Suppressor macrophage (primary cell): Measurements from ENCODE around the gene CXorf65.

Source experiments
- DNase-seq, 4 experiments: peaks; one replicate each; pipeline ENCODE4 v3.0.0-alpha.2; 2020 to 2022
- total RNA-seq, 17 experiments: gene quantifications; one replicate each; lab custom pipeline; 2026; ENCODE audit warnings: mixed read lengths in 6 of 17, inconsistent platforms in 3 of 17; lab: John Stamatoyannopoulos, UW

The CXorf65 gene
- total RNA-seq: 0 to 0.05 (median 0) reads per million in 17 experiments

DNA sequence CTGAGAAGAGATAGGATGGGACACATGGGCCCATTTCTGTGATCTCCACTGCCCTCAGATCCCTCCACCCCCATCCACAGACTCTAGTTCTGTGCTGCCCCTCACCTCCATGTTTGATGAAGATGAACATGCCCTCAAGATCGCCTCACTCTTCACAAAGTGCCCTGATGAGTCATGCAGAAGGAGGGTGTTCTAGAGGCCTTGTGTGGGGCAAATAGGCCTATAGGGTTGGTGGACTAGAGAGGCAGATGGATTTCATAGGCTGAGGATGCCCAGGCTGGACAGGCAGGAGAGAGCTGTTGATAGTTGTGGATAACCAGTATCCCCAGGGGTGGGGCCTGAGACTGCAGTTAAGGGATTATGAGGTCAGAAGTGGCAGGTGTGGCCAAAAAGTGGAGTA, at the start of gene CXorf65:
Gene CXorf65, minus strand, starts transcription at position 314 of the 400 bp plus-strand sequence. Its CDS starts 184 bp downstream, at position 130.
- peak in 1 of 4 experiments; percentile 21 for DNase-seq

DNA sequence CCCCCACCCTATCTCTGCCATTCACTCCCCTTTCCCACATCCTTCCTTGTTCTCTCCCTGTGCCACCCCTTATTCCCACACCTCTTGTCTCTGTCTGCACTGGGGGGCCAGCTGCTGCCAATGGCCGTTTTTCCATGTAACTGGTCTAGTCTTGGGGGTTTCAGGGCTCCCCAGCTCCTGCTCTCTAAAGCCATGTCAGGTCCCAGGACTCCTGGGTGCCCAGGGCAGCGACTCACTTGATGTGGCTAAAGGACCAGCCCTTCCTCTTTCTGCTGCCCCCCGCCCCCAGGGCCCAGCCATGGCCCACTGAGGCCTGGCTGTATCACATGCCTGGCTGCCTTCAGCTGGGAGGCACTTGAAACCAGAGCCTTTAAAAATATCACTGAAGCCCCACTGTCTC, 48.1 kb upstream of the CXorf65 start:
- DNase-seq: no peak

DNA sequence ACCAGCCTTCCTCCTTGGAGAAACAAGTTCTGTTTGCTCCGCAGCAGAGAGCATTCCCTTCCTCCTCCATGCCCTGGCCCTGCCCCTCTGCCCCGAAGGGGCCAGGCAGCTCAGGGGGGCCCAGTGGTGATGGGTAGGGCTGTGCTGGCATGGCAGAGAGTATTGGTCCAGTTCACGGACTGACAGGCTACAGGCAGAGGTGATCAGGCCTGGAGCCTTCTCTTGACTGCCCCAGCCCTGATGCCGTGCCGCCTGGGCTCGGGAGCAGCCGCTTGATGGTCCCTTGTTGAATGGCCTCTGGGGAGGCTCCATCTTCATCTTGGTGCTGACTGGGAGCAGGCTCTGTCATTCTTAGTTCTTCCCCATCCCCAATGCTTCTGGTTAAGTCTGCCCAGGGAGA, 47.7 kb upstream of the CXorf65 start:
- DNase-seq: no peak

DNA sequence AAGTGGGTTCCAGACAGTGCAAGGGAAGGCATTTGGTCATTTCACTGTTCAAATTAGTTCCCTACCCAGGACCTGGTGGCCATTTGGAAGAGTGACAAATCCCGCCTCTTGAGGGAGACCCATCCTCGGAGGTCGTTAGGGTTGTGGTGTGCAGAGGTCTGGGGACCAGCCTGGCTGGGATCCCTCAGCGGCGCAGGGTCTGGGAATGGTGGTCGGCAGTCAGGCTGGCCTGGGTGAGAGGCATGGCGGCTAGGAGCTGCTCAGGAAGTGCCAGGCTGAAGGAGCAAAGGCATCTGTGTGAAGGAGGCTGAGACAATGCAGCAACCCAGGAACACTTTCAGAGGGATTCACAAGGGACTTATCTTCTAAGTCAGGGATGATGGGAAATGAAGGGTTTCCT, 44.8 kb upstream of the CXorf65 start:
- peak in 1 of 4 experiments; percentile 11 for DNase-seq

DNA sequence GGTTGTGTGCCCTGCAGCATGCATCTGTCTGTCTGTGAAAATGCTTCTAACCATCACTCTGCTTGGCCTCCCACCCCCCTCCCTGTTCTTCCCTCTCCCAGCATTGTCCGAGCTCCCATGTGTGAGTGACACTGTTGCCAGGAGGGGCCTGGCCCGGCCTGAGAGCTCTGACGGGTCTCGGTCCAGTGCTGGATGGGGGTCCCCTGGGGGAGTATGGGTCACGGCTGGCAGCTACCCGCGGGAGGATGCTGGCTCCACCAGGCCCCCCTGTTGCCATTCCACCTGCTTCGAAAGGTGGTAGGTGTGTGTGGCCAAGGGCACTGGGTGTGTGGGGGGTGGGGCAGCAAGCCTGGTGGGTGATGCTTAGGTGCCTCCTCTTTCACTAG, 41.7 kb upstream of the CXorf65 start:
- no peak for DNase-seq

DNA sequence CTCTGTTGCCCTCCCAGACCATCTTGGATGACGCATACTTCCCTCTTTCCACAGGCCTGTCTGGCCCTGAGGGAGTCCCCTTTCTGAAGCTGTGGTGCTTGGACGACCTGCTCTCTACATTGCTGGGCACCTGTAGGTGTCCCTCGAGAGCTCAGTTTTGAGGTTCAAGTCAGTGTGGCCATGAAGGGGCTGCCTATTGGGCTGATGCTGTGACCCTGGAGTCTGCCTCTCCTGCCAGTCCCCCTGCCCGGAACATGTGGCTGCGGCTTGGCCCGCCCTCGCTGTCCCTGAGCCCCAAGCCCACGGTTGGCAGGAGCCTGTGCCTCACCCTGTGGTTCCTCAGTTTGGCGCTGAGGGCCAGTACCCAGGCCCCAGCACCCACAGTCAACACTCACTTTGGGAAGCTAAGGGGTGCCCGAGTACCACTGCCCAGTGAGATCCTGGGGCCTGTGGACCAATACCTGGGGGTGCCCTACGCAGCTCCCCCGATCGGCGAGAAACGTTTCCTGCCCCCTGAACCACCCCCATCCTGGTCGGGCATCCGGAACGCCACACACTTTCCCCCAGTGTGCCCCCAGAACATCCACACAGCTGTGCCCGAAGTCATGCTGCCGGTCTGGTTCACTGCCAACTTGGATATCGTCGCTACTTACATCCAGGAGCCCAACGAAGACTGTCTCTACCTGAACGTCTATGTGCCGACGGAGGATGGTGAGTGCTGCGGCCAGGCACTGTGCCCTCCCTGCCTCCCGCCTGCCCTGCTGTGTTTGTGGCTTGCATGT, 41.1 kb upstream of the CXorf65 start:
- DNase-seq: peak in 1 of 4 experiments; percentile 11

DNA sequence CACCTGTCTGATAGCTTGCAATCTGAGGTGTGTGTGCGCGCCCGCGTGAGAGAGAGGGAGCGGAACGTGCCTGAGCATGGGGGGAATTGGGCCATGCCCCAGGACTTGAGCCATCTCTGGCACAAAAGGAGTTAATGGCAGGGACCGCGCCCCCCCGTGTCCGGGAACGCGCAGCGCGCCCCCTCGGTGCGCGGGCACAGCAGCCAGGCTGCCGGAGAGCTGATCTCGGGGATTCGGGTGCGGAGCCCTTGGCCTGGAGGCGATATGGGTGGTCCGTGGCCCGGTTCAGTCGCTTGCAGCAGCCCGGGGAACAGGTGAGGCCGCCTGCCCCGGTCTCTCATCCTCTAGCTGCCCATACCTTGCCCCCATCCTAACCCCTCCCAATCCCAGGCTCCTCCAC, 38.1 kb upstream of the CXorf65 start, which contains the start of gene NLGN3:
Gene NLGN3, plus strand, starts transcription at position 191 of the 400 bp plus-strand sequence. CDS start 2,909 bp downstream, outside the sequence.
- no peak for DNase-seq

DNA sequence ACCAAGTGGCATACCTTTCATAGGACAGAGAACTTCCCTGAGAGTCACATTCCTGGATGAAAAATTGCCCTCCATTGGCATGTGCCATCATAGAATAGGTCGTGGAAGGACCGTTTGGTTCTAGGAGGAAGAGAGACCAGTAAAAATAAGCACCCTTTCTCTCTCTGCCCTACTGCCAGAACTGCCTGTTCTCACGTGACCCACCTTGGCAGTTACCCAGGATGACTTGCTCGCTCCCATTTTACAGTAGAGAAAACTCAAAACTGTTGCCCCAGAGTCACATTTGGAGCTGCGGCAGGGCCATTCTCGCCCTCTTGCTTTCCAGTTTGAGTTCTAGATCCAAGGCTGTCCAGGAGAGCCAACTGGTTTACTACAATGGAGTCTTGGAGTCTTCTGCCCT, 37.0 kb upstream of the CXorf65 start:
- no peak for DNase-seq

DNA sequence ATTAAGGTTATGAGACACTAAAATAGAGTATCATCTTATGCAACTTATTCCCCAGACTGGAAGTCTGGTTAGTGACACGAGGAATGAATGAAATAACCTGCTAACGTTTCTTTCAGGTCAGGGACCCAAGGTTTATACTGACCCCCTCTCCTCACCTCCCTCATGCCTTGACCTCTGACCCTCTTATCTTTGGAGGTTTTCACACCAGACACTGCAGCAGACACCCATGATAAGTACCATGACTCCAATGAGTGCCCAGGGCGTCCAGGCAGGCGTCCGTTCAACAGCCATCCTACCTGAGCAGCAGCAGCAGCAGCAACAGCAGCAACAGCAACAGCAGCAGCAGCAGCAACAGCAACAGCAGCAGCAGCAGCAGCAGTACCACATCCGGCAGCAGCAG, 33.9 kb upstream of the CXorf65 start:
- no peak for DNase-seq

DNA sequence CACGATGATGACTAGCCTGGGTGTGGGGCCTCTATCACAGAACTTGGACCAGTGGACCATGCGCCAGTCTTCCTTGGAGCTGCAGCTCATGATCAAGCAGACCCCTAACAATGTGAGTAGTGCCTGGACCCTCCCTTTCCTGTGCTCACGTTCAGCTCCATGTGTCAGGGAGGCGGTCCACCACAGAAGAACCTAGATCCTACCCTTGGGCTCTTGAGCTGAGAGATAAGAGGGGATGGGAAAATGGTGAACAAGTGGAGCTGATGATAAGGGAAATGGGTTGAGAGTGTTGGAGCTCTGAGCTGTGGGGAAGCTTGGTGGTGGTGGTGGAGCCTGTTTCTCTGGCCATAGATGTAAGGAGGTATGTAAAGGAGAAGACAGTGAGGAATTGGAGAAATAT, 25.0 kb upstream of the CXorf65 start:
- no peak for DNase-seq

DNA sequence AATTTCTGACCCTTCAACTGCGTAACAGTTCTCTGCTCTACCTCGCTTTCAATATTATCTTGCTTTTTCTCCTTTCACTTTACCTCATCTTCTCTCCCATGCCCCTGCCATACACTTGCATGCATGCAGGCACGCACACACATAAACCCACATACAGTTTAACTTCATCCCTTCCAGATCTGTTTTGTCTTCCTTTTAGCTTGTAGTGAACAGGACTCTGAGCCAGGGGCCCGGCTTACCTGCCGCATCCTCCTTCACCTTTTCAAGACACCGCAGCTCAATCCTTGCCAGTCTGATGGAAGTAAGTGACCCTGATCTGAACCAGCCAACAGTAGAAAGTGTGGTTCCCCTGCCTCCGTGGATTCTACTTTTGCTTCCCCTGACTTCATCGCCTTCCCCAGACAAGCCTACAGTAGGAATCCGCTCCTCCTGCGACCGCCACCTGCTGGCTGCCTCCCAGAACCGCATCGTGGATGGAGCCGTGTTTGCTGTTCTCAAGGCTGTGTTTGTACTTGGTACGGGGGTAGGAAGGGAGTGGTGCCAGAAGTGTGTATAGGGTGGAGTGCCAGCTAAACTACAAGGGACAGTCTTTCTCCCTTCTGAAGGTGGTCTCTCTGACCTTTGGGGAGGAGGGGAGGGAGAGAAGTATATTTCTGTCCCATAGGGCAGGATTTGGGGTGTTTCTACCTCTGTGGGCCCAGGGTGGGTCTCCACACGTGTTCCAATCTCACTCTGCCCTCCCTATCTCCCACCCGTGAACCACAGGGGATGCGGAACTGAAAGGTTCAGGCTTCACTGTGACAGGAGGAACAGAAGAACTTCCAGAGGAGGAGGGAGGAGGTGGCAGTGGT, 22.6 kb upstream of the CXorf65 start:
- DNase-seq: peak; percentile 71 to 80 (median 78)

DNA sequence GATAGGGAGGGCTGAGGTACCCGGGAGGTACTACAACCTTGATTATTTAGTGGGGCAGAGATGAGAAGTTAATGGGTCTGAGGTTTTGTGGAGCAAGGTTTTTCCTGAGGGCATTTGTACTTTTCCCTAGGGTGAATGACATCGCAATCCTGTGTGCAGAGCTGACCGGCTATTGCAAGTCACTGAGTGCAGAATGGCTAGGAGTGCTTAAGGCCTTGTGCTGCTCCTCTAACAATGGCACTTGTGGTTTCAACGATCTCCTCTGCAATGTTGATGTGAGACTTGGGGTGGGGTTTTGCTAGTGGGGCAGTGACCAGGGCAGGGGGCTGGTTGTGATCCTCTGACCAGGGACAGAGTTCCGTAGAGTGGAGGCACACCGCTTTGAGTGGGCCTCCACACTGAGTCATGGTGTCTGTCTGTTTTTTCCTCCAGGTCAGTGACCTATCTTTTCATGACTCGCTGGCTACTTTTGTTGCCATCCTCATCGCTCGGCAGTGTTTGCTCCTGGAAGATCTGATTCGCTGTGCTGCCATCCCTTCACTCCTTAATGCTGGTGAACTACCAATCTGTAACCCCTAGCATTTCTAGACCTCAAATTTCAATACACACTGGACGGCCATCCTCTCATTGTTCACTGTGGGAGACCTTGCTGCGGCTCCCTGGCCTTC, 21.8 kb upstream of the CXorf65 start:
- no peak for DNase-seq

DNA sequence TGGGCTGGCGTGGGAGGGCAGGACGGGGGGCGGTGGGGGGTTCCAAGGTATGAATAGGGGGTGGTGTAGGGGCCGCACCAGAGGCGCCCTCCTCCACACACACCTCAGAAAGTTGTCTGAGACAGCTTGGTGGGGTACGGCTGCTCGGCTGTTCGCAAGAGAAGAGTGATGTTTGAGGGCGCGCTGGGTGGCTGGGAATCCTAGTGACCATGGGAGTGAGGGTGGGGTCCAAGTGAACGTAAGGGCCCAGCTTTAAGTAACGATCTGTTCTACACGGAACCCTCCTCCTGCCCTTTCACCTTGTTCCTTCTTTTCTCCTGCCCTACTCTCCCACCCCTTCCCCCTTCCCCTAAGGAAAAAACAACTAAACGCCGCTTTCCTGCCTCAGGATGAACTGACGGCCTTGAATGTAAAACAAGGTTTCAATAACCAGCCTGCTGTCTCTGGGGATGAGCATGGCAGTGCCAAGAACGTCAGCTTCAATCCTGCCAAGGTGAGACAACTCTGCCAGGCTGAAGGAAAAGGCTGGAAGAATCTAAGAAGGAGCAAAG, 12.5 kb upstream of the CXorf65 start:
- DNase-seq: peak in 1 of 4 experiments; percentile 8

DNA sequence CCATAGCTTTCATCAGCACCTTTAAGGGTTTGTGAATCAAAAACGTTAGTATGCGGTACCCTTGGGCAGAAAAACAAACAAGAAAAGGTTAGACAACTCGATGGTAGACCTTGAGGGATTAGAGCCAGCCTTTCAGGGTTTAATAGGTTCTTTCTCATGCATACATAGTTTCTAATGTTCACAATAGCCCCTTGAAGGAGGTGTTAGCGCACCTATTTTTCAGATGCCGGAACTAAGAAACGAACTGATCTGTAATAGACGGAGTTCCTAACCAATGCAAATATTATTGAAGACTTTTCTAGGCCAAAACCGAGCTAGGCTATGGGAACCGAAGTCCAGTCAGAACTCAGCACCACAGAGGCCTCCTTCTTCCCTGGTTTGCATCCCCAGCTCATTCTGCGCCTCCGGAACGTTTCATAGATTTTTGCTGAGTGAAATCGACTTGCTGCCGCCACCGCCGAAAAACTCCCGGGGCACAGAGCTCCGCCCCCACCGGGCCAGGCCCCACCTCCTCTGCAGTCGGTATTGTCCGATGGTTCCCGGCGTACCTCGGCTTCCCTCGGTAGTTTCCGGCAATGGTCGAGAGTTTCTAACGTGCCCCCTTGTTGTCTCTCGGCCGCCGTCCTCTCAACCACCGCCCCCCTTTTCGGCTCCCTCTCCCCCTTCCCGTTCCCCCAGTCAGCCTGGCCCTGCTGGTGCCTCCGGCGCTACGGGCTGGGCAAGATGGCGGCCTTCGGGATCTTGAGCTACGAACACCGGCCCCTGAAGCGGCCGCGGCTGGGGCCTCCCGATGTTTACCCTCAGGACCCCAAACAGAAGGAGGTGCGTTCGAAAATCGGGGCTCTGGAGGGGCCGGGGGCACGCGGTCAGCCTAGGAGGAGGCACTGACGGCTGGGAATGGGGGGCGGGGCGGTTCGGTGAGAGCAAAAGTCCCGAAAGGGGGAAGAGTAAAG, 11.8 kb upstream of the CXorf65 start, which contains the start of gene MED12:
Gene MED12, plus strand, starts transcription at position 565 of the 953 bp plus-strand sequence. Its CDS starts 159 bp downstream, at position 724.
- DNase-seq: peak; percentile 71 to 86 (median 80)

DNA sequence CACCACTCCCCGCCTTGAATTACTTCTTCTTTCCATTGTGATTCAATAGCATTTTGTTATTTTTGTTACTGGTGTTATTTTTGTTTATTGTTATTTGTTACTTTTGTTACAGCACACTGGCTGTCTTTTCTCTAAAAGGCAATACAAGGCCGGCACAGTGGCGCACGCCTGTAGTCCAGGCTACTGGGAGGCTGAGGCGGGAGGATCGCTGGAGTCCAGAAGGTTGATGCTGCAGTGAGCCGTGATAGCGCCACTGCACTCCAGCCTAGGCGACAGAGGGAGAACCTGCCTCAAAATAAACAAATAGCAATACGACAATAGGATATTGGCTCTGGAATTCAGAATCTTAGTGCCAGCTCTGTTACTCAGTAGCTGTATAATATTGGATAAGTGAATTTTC, 10.8 kb upstream of the CXorf65 start:
- no peak for DNase-seq

DNA sequence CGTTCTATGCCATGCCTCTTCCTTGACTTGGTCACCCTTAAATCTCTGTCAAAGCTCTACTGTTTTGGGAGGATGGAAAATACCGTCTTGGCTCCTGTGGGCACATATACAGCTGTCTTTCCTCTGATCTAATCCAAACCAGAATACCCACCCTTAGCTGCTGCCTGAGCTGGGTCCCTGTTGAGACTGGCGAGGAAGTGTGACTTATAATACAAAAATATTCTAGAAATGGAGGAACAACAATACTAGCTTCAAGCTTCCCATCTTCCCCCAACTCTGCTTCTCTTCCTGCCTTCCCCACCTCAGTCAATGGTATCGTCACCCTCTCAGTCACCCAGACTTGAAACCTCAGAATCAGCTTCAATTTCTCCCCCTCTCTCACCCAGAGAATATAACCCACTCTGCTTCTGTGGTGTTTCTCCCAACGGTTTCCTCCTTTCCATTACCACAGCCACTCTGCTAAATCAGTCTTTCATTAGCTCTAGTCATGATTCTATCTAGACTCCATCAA, 5.4 kb upstream of the CXorf65 start:
- peak in 3 of 4 experiments; percentile 14 to 28 (median 21) for DNase-seq

DNA sequence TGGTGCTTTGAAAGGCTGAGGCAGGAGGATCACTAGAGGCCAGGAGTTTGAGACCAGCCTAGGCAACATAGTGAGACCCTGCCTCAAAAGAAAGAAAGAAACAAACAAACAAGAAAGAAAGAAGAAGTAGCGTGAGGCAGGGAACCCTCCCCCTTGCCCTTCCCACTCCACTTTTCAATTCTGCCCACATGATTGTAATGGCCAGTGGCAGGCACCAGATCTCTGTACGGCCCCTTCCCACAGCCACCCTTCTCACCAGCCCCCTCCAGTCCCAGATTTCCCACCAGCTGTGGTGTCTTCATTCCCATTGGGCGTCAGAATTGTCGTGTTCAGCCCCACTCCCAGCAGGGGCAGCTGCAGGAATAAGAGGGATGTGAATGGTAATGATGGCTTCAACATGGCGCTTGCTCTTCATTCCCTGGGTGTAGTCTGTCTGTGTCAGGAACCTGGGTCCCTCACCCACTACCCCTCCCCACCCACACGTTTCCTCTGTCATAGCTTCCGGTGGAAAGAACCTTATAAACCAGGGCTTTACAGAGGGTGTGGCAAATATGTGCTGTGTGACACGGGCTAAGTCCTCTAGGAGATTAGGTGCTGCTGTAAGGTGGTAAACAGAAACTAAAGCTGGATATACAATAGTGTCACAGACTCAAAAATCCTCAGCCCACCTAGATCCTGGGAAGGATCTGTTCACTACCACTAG, 4.8 kb upstream of the CXorf65 start, which contains the start of gene IL2RG:
Gene IL2RG, minus strand, starts transcription at position 437 of the 703 bp plus-strand sequence. Its CDS starts 38 bp downstream, at position 399.
- DNase-seq: peak; percentile 56 to 76 (median 74)

DNA sequence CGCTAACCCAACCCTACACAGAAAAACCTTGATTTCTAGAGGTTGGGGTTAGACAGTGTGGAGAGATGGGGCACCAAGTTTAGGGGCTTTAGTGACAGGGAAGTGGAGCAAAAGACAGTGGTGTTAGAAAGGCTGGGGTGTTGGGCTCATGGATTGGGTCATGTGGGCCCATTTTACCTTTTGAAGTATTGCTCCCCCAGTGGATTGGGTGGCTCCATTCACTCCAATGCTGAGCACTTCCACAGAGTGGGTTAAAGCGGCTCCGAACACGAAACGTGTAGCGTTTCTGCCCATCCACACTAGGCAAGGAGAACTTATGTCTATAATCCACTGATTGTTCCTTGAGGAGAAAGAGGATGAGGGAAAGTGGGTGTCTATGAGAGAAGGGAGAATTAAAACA, 2.5 kb upstream of the CXorf65 start:
- DNase-seq: no peak

DNA sequence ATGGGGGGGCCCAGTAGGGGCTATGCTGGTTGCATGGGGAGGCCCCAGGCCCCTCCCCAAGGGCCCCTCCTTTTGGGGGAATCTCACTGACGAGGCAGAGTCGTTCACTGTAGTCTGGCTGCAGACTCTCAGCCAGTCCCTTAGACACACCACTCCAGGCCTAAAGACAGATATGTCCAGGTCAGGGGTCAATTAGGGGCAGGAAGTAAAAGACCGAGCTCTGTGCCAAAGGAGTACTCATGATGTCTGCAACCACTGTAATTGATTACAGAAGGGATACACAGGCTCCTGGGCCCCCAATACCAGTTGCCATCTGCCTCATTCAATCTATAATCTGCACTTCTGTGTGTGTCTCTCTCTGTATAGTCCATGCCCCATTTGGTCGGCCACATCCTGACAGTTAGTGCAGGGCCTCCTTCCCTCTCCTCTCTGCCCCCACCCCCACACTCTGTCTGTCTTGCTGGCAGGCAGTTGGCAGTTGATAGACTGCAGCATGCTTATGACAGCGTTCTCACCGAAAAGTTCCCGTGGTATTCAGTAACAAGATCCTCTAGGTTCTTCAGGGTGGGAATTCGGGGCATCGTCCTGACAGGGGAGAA, 1.3 kb upstream of the CXorf65 start:
- DNase-seq: peak in 2 of 4 experiments; percentile 26 to 34

DNA sequence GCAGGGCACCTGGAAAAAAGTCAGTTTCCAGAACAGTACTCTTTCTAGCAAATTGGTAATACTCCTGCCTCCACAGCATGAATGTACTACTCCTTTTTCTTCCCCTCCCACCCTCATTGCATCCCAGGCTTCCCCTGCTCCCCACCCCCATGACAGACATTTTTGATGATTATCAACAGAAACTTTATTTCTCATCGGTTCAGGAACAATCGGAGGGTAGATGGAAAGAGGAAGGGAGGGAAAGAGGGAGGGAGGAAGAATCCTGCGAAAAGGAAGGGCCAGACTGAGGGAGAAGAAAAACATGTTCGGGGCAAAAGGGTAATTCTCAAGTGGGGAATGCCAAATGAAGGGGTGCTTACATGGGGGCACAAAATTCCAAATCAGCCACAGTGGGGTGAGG, 705 bp upstream of the CXorf65 start:
- DNase-seq: no peak
